ENCODE data around the gene TTLL4. TPM values are rescaled to one million over a fixed set of nuclear protein-coding genes. Genes with fewer than 3 reads are reported as not detected.

The TTLL4 gene
- total and polyA plus RNA-seq, 7 experiments from 2014 or later, result 3.6 to 35.8 (median 20.8) TPM

- intact Hi-C loops (cut with micrococcal nuclease), result no loop called here
- Mint-ChIP-seq H3K9me3 (peaks cover 0 to 13% (median 0%) of the 10 kb centered on the region in 11 donors), H3K27ac (no peak overlapping the region), H3K4me1 (peaks cover 0 to 14% (median 4%) of the 10 kb centered on the region in 7 donors), H3K27me3 (peaks cover 54 to 79% (median 71%) of the 10 kb centered on the region in 5 donors), H3K36me3 (peaks cover 4 to 21% (median 10%) of the 10 kb centered on the region in 5 donors), H3K4me3 (no peak overlapping the region)
- ChIA-PET CTCF (interaction anchor here (0.6 kb wide), 1 partner anchor 57 kb away, joined by 3 read pairs; no protein-coding TSS in a partner anchor), POLR2A (no interaction called here)
- no peak overlapping the region for H3K27ac ChIP-seq (ENCODE audit: low read depth, low read length)
- DNase-seq, result no peak
- H3K4me1 ChIP-seq (ENCODE audit: control insufficient read depth in 2 of 2, insufficient read depth in 2 of 2, low read length in 2 of 2), result peaks cover 0 to 3% of the 10 kb centered on the region in 2 donors
- H3K27me3 ChIP-seq (ENCODE audit: control insufficient read depth in 2 of 2, insufficient read depth in 2 of 2, low read length in 2 of 2), result peaks cover 0 to 3% of the 10 kb centered on the region in 2 donors
- no peak overlapping the region for H3K4me3 ChIP-seq (ENCODE audit: low read length)
- H3K9me3 ChIP-seq (ENCODE audit: control insufficient read depth in 2 of 3, low read length in 3 of 3), result no peaks in the 10 kb centered on the region
- no peaks in the 10 kb centered on the region for H3K36me3 ChIP-seq (ENCODE audit: control insufficient read depth in 2 of 3, insufficient read depth in 3 of 3, low read length in 3 of 3)
- ATAC-seq, result peak; percentile 26
These were observed 73.1 kb downstream of the TTLL4 start for GRCh38 chr2:218783688-218784087.

DNA sequence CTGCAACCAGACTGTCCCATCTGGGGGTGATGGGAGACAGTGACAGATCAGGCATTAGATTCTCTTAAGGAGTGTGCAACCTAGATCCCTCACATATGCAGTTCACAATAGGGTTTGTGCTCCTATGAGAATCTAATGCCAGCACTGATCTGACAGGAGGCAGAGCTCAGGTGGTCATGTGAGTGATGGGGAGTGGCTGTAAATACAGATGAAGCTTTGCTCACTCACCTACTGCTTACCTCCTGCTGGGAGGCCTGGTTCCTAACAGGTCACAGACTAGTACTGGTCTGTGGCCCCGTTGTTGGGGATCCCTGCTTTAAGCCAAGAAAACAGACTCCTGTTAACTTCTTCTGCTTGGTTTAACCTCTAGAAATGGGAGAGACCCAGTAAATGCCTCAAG, 74.5 kb downstream of the TTLL4 start:
- no peak overlapping the region for H3K27ac ChIP-seq (ENCODE audit: low read depth, low read length)
- DNase-seq, result no peak
- intact Hi-C loops (cut with micrococcal nuclease), result no loop called here
- peaks cover 0 to 3% of the 10 kb centered on the region in 2 donors for H3K4me1 ChIP-seq (ENCODE audit: control insufficient read depth in 2 of 2, insufficient read depth in 2 of 2, low read length in 2 of 2)
- Mint-ChIP-seq H3K4me1 (peaks cover 0 to 14% (median 4%) of the 10 kb centered on the region in 7 donors), H3K4me3 (no peak overlapping the region), H3K36me3 (peaks cover 0 to 8% (median 5%) of the 10 kb centered on the region in 5 donors), H3K9me3 (peaks cover 0 to 7% (median 0%) of the 10 kb centered on the region in 11 donors), H3K27ac (no peak overlapping the region), H3K27me3 (peaks cover 43 to 73% (median 65%) of the 10 kb centered on the region in 5 donors)
- H3K27me3 ChIP-seq (ENCODE audit: control insufficient read depth in 2 of 2, insufficient read depth in 2 of 2, low read length in 2 of 2), result peaks cover 0 to 3% of the 10 kb centered on the region in 2 donors
- H3K36me3 ChIP-seq (ENCODE audit: control insufficient read depth in 2 of 3, insufficient read depth in 3 of 3, low read length in 3 of 3), result no peaks in the 10 kb centered on the region
- POLR2A ChIA-PET, result no interaction called here
- H3K4me3 ChIP-seq (ENCODE audit: low read length), result no peak overlapping the region
- no peaks in the 10 kb centered on the region for H3K9me3 ChIP-seq (ENCODE audit: control insufficient read depth in 2 of 3, low read length in 3 of 3)
- CTCF ChIA-PET, result no interaction called here
- ATAC-seq, result no peak

DNA sequence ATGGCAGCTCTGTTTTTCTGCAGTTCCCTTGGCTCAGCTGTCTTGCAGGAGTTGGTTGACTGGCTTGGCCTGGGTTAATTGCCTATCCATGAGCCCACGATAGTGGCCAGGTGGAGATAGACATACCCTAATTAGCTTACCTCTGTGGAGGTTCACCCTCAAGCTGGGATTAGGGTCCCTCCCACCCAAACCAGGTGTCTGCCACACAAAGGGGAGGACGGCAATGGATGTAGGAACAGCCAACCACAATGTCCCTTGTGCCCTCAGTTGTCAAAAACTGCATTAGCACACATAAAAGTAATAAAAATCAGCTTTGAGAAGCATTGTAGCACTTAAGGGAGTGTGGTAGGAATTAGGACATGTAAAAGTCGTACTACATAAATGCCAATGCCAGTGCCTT, 75.5 kb downstream of the TTLL4 start:
- H3K27me3 ChIP-seq (ENCODE audit: control insufficient read depth in 2 of 2, insufficient read depth in 2 of 2, low read length in 2 of 2), result no peaks in the 10 kb centered on the region
- ChIA-PET CTCF (no interaction called here), POLR2A (no interaction called here)
- no peaks in the 10 kb centered on the region for H3K9me3 ChIP-seq (ENCODE audit: control insufficient read depth in 2 of 3, low read length in 3 of 3)
- no peak for ATAC-seq
- peaks cover 0 to 8% (median 4%) of the 10 kb centered on the region in 5 donors for H3K36me3 Mint-ChIP-seq
- intact Hi-C loops (cut with micrococcal nuclease), result no loop called here
- peaks cover 33 to 64% (median 58%) of the 10 kb centered on the region in 5 donors for H3K27me3 Mint-ChIP-seq
- DNase-seq, result no peak
- peaks cover 0 to 7% (median 0%) of the 10 kb centered on the region in 11 donors for H3K9me3 Mint-ChIP-seq
- no peaks in the 10 kb centered on the region for H3K36me3 ChIP-seq (ENCODE audit: control insufficient read depth in 2 of 3, insufficient read depth in 3 of 3, low read length in 3 of 3)
- no peak overlapping the region for H3K4me3 Mint-ChIP-seq
- H3K4me3 ChIP-seq (ENCODE audit: low read length), result no peak overlapping the region
- no peak overlapping the region for H3K27ac Mint-ChIP-seq
- peaks cover 0 to 1% of the 10 kb centered on the region in 2 donors for H3K4me1 ChIP-seq (ENCODE audit: control insufficient read depth in 2 of 2, insufficient read depth in 2 of 2, low read length in 2 of 2)
- peaks cover 0 to 9% (median 4%) of the 10 kb centered on the region in 7 donors for H3K4me1 Mint-ChIP-seq
- no peak overlapping the region for H3K27ac ChIP-seq (ENCODE audit: low read depth, low read length)

DNA sequence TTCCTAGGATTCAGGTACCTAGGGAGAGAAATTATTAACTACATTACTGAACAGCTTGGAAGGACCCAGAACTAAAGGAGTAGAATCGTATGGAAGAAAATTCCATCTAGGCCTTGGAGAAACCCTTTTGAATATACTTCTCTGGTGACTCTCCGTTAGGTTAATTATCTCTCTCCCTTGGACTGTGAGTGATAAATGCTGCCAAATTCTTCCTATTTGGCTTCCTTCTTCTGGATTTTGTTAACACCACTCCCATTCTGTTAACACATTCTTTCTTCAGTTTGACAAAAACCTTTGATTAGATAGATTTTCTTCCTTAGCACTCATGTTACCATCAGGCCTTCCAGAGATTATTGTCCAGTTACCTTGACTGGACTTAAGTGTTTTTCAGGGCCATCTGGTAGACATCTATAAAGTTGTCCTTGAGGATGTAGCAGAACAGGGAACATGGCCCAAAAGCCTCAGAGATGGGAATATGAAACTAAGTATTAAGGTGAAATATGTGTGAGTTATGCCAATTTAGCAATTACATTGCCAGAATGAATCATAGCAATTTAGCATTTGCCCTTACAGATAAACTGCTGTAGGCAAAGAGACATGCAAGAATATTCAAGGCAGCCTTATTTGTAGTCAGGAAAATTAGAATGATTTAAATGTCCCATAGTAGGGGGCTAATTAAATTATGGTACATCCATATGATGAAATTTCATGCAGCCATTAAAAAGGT, 78.1 kb downstream of the TTLL4 start:
- CTCF ChIA-PET, result interaction anchor here (0.7 kb wide), 1 partner anchor 177 kb away, joined by 3 read pairs; no protein-coding TSS in a partner anchor
- ATAC-seq (no peak), DNase-seq (no peak)
- no peaks in the 10 kb centered on the region for H3K9me3 ChIP-seq (ENCODE audit: control insufficient read depth in 2 of 3, low read length in 3 of 3)
- no peaks in the 10 kb centered on the region for H3K36me3 ChIP-seq (ENCODE audit: control insufficient read depth in 2 of 3, insufficient read depth in 3 of 3, low read length in 3 of 3)
- Mint-ChIP-seq H3K27me3 (peaks cover 22 to 51% (median 42%) of the 10 kb centered on the region in 5 donors), H3K9me3 (peaks cover 0 to 6% (median 0%) of the 10 kb centered on the region in 11 donors), H3K27ac (no peak overlapping the region), H3K4me3 (no peak overlapping the region), H3K36me3 (peaks cover 0 to 4% (median 0%) of the 10 kb centered on the region in 5 donors), H3K4me1 (no peaks in the 10 kb centered on the region)
- POLR2A ChIA-PET, result no interaction called here
- no peaks in the 10 kb centered on the region for H3K27me3 ChIP-seq (ENCODE audit: control insufficient read depth in 2 of 2, insufficient read depth in 2 of 2, low read length in 2 of 2)
- no peak overlapping the region for H3K27ac ChIP-seq (ENCODE audit: low read depth, low read length)
- H3K4me3 ChIP-seq (ENCODE audit: low read length), result no peak overlapping the region
- no peaks in the 10 kb centered on the region for H3K4me1 ChIP-seq (ENCODE audit: control insufficient read depth in 2 of 2, insufficient read depth in 2 of 2, low read length in 2 of 2)
- intact Hi-C loops (cut with micrococcal nuclease), result no loop called here

DNA sequence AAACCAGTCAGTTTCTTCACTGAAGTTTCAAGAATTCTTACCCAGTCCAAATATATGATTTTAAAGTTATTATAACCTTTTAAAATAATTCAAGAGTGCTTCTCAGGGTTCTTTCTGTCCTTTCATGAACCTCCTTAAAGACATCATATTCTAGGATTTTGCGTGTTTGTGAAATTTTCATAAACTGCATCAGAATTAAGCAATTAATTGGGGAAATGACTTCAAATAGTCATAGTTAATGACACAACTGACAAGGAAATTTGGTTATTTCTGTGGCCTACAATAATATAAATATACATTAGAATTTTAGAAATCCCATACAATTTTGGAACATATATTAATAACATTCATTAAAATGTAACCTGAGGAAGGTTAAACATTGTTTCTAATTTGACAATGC, 81.8 kb downstream of the TTLL4 start:
- Histone ChIP-seq H3K9me3 (ENCODE audit: control insufficient read depth in 2 of 3, low read length in 3 of 3) (no peaks in the 10 kb centered on the region), H3K27ac (ENCODE audit: low read depth, low read length) (no peak overlapping the region), H3K27me3 (ENCODE audit: control insufficient read depth in 2 of 2, insufficient read depth in 2 of 2, low read length in 2 of 2) (no peaks in the 10 kb centered on the region), H3K36me3 (ENCODE audit: control insufficient read depth in 2 of 3, insufficient read depth in 3 of 3, low read length in 3 of 3) (no peaks in the 10 kb centered on the region), H3K4me1 (ENCODE audit: control insufficient read depth in 2 of 2, insufficient read depth in 2 of 2, low read length in 2 of 2) (no peaks in the 10 kb centered on the region), H3K4me3 (ENCODE audit: low read length) (no peak overlapping the region)
- Mint-ChIP-seq H3K27me3 (peaks cover 17 to 50% (median 22%) of the 10 kb centered on the region in 5 donors), H3K9me3 (peaks cover 0 to 5% (median 0%) of the 10 kb centered on the region in 11 donors), H3K4me3 (no peak overlapping the region), H3K4me1 (no peaks in the 10 kb centered on the region), H3K36me3 (peaks cover 0 to 4% (median 0%) of the 10 kb centered on the region in 5 donors), H3K27ac (no peak overlapping the region)
- no peak for ATAC-seq
- CTCF ChIA-PET, result no interaction called here
- POLR2A ChIA-PET, result no interaction called here
- intact Hi-C loops (cut with micrococcal nuclease), result no loop called here
- DNase-seq, result no peak

DNA sequence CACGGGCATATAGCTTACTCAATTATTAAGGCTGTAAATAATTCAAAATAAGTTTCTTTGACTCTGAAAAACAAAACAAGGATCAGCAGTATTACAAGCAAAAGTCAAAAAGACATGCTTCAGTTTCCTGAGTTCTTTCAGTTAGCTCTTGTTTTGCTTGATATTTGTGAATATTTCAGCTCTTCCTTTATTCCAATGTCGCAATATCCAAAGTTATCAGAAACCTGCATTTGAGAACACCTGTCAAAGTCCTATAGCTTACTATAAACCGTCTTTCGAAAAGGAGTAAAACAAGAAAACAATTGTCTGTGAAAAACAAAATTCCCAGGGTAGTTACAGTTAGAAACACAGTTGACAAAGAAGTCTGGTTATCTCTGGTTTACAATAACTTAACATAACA, 86.1 kb downstream of the TTLL4 start:
- ChIA-PET CTCF (no interaction called here), POLR2A (no interaction called here)
- Histone ChIP-seq H3K36me3 (ENCODE audit: control insufficient read depth in 2 of 3, insufficient read depth in 3 of 3, low read length in 3 of 3) (no peaks in the 10 kb centered on the region), H3K9me3 (ENCODE audit: control insufficient read depth in 2 of 3, low read length in 3 of 3) (no peaks in the 10 kb centered on the region), H3K27ac (ENCODE audit: low read depth, low read length) (no peak overlapping the region), H3K4me3 (ENCODE audit: low read length) (no peak overlapping the region), H3K27me3 (ENCODE audit: control insufficient read depth in 2 of 2, insufficient read depth in 2 of 2, low read length in 2 of 2) (no peaks in the 10 kb centered on the region), H3K4me1 (ENCODE audit: control insufficient read depth in 2 of 2, insufficient read depth in 2 of 2, low read length in 2 of 2) (no peaks in the 10 kb centered on the region)
- no peak for ATAC-seq
- H3K9me3 Mint-ChIP-seq, result no peaks in the 10 kb centered on the region
- DNase-seq, result no peak
- no peak overlapping the region for H3K4me3 Mint-ChIP-seq
- H3K4me1 Mint-ChIP-seq, result no peaks in the 10 kb centered on the region
- intact Hi-C loops (cut with micrococcal nuclease), result no loop called here
- no peaks in the 10 kb centered on the region for H3K36me3 Mint-ChIP-seq
- peaks cover 17 to 59% (median 22%) of the 10 kb centered on the region in 5 donors for H3K27me3 Mint-ChIP-seq
- H3K27ac Mint-ChIP-seq, result no peak overlapping the region
